Heart left ventricle (tissue), 16 donors: ENCODE measurements around the gene AKAP5. TPM values are rescaled to one million over a fixed set of nuclear protein-coding genes. Genes with fewer than 3 reads are reported as not detected.

ENCODE experiments used
- ATAC-seq, 4 donors: fragments of 200-7000 bp; cut with Tn5 transposase; one replicate each; pipeline ENCODE4 v1.9.1; 2020 to 2022; ENCODE audit warnings: moderate library complexity in 4 of 4, mild to moderate bottlenecking in 3 of 4, moderate number of reproducible peaks in 1 of 4
- DNase-seq, 5 donors: peaks; one replicate each; pipeline ENCODE4 v3.0.0-alpha.2; 2020
- H3K27ac ChIP-seq, 12 donors: fragments of 200-600 bp; sonication (generic) in 4 of 12; one replicate each; pipeline versions ENCODE4 v1.5.0 to v1.8.0; 2016 to 2022; ENCODE audit warnings: mild to moderate bottlenecking in 2 of 12
- H3K27me3 ChIP-seq, 9 donors: fragments of 200-600 bp; sonication (generic) in 2 of 9; one replicate each; pipeline versions ENCODE4 v1.5.1 to v1.8.0; 2016 to 2022; ENCODE audit warnings: mild to moderate bottlenecking in 3 of 9
- H3K36me3 ChIP-seq, 9 donors: fragments of 200-600 bp; sonication (generic) in 2 of 9; one replicate each; pipeline versions ENCODE4 v1.5.0 to v1.8.0; 2018 to 2022; ENCODE audit warnings: mild to moderate bottlenecking in 2 of 9
- H3K4me1 ChIP-seq, 12 donors: fragments of 200-600 bp; sonication (generic) in 4 of 12; one replicate each; pipeline versions ENCODE4 v1.5.0 to v1.8.0; 2016 to 2022; ENCODE audit warnings: mild to moderate bottlenecking in 3 of 12
- H3K4me3 ChIP-seq, 12 donors: fragments of 200-600 bp; sonication (generic) in 4 of 12; one replicate each; pipeline versions ENCODE4 v1.5.0 to v1.8.0; 2017 to 2022; ENCODE audit warnings: mild to moderate bottlenecking in 9 of 12, moderate library complexity in 4 of 12
- H3K9me3 ChIP-seq, 12 donors: fragments of 200-600 bp; sonication (generic) in 4 of 12; one replicate each; pipeline versions ENCODE4 v1.5.0 to v1.8.0; 2016 to 2022; ENCODE audit warnings: mild to moderate bottlenecking in 1 of 12
- CTCF ChIP-seq, 12 donors: fragments of 200-600 bp; sonication (generic) in 4 of 12; IDR thresholded peaks; one replicate each; pipeline versions ENCODE4 v1.5.0 to v1.8.0; 2018 to 2022; ENCODE audit warnings: antibody characterized with exemption in 12 of 12, mild to moderate bottlenecking in 5 of 12
- POLR2A ChIP-seq, 2 donors: fragments of 450-650 bp; IDR thresholded peaks; one replicate each; pipeline ENCODE4 v1.6.1; 2017; ENCODE audit warnings: antibody characterized with exemption in 2 of 2, mild to moderate bottlenecking in 2 of 2, moderate library complexity in 2 of 2
- WGBS, 4 donors: extraction: QIAGEN DNeasy Blood & Tissue Kit in 2 of 4; methylation state at CpG; one replicate each; pipeline versions ENCODE4 v1.1.5 to v1.1.7; 2013 to 2018; 5-methylcytosine and 5-hydroxymethylcytosine counted together
- intact Hi-C, 10 donors: fragments of 100-400 bp; cut with DNase I; formaldehyde crosslinking; loops; one replicate each; pipeline versions ENCODE4 v1.11.1 to v1.14.2; 2022
- polyA plus RNA-seq, 2 donors: library from polyadenylated mRNA; stranded (reverse); fragments of 200-250 nt; gene quantifications; one replicate each; pipeline ENCODE4 v1.2.3, GENCODE V29; 2013
- total RNA-seq, 9 donors: library from RNA; depleted of rRNA in 2 of 9; stranded (reverse); fragments of >200 nt in 2 of 9; fragmentation: NEBNext Ultra II Directional in 3 of 9; extraction: Animal tissue kit (Norgen Biotek cat#: 25700) in 3 of 9; gene quantifications; one replicate each; pipeline versions ENCODE4 v1.1.0 to v1.2.4, GENCODE V29; 2016 to 2023
- donor health status: ischemic (EF 13 %, LVEDD 7.1; RV severe dilation, severe dysfunction).
- donor health status: healthy with polysubstance abuse.
- donor health status: DM: no; HTN: yes; CAD: no.
- donor health status: DM: no; HTN: no; CAD: no.
- donor health status: ischemic (EF 25% LVEDD 6.9; RV normal size, moderate dysfunction).
- donor health status: ischemic (EF 25% LVEDD 5.7; RV mildly dilated, moderate dysfunction).
- donor health status: healthy.
- donor health status: DM: yes; HTN: yes; CAD: no.
- donor health status: ischemic (EF 35%, LVEDD 5.7; RV mildly dilated, moderate dysfunction).
- donor health status: nonischemic (EF 11% LVEDD 7.7; RV severe dilation, severe dysfunction).
- donor health status: DM: yes; HTN: yes; CAD: no.
- donor health status: PGD.
- donor health status: ischemic (EF 29% LVEDD 5.4; RV normal size, mild dysfunction).
- donor health status: nonischemic (EF 23%, LVEDD 6.1; RV moderate dilation, normal function).

Gene AKAP5
- total and polyA plus RNA-seq, 11 donors, result 0.08 to 0.61 (median 0.16) TPM; not detected in 1

- H3K9me3 ChIP-seq, result no peaks in the 10 kb centered on the region
- 21 to 33% (median 24%) methylated on average over 3 of the region's 3 CpGs for WGBS, 4 donors
- intact Hi-C loops, result loop anchor here in 1 of 10 donors (10.0 kb wide), 1 partner anchor 162 kb away; no protein-coding TSS in a partner anchor
- H3K36me3 ChIP-seq, result no peaks in the 10 kb centered on the region
- no peaks in the 10 kb centered on the region for H3K27me3 ChIP-seq
- peak overlapping the region in 10 of 12 donors; percentile 13 to 100 (median 98) for H3K27ac ChIP-seq
- no peak for TF ChIP-seq CTCF (IDR thresholded peaks at IDR 0.05)
- no peak for TF ChIP-seq POLR2A (IDR thresholded peaks at IDR 0.05)
- H3K4me1 ChIP-seq, result peaks cover 3 to 73% (median 61%) of the 10 kb centered on the region in 12 donors
- peak overlapping the region in 7 of 12 donors; percentile 80 to 97 (median 90) for H3K4me3 ChIP-seq
- no peak for ATAC-seq
- no peak for DNase-seq
Observed at GRCh38 chr14:64506721-64507120, 41.4 kb downstream of the AKAP5 start.

GRCh38 chr14:64507376-64508156, 42.3 kb downstream of the AKAP5 start:
- Histone ChIP-seq H3K27ac (peak overlapping the region in 3 of 12 donors; percentile 45 to 100 (median 98)), H3K36me3 (no peaks in the 10 kb centered on the region), H3K4me3 (peak overlapping the region in 2 of 12 donors; percentile 80 to 97), H3K9me3 (no peaks in the 10 kb centered on the region), H3K27me3 (no peaks in the 10 kb centered on the region), H3K4me1 (peaks cover 2 to 72% (median 57%) of the 10 kb centered on the region in 12 donors)
- intact Hi-C loops, result loop anchor here in 1 of 10 donors (10.0 kb wide), 1 partner anchor 163 kb away; no protein-coding TSS in a partner anchor
- 68 to 73% (median 71%) methylated on average over 4 of the region's 4 CpGs for WGBS, 4 donors
- no peak for DNase-seq
- no peak for ATAC-seq
- TF ChIP-seq CTCF (IDR thresholded peaks at IDR 0.05), result no peak
- no peak for TF ChIP-seq POLR2A (IDR thresholded peaks at IDR 0.05)

- no peaks in the 10 kb centered on the region for H3K27me3 ChIP-seq
- peaks cover 3 to 74% (median 58%) of the 10 kb centered on the region in 12 donors for H3K4me1 ChIP-seq
- no peak overlapping the region for H3K4me3 ChIP-seq
- intact Hi-C loops, result loop anchor here in 1 of 10 donors (10.0 kb wide), 1 partner anchor 163 kb away; no protein-coding TSS in a partner anchor
- no peak for DNase-seq
- H3K9me3 ChIP-seq, result no peaks in the 10 kb centered on the region
- WGBS, 4 donors, result 27 to 42% (median 31%) methylated on average over 1 of the region's 1 CpG
- no peak for ATAC-seq
- TF ChIP-seq POLR2A (IDR thresholded peaks at IDR 0.05), result no peak
- no peak for TF ChIP-seq CTCF (IDR thresholded peaks at IDR 0.05)
- no peaks in the 10 kb centered on the region for H3K36me3 ChIP-seq
- peak overlapping the region in 1 of 12 donors; percentile 100 for H3K27ac ChIP-seq
Observed at GRCh38 chr14:64508215-64508776, 43.0 kb downstream of the AKAP5 start.

DNA sequence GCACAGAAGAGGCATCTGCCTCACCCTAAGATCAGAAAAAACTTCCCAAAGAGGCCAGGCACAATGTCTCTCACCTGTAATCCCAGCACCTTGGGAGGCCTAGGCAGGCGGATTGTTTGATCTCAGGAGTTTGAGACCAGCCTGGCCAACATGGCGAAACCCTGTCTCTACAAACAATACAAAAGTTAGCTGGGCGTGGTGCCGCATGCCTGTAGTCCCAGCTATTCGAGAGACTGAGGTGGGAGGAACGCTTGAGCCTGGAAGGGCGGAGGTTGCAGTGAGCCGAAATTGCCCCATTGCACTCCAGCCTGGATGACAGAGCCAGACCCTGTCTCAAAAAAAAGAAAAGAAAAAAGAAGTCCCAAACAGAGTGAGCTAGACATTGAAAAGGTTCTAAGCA, 43.7 kb downstream of the AKAP5 start:
- DNase-seq (no peak), ATAC-seq (no peak)
- Histone ChIP-seq H3K9me3 (no peaks in the 10 kb centered on the region), H3K36me3 (no peaks in the 10 kb centered on the region), H3K4me1 (peaks cover 3 to 75% (median 58%) of the 10 kb centered on the region in 12 donors), H3K27me3 (no peaks in the 10 kb centered on the region), H3K4me3 (no peak overlapping the region), H3K27ac (peak overlapping the region in 1 of 12 donors; percentile 33)
- no peak for TF ChIP-seq POLR2A (IDR thresholded peaks at IDR 0.05)
- no peak for TF ChIP-seq CTCF (IDR thresholded peaks at IDR 0.05)
- 87 to 91% (median 88%) methylated on average over 8 of the region's 8 CpGs for WGBS, 4 donors
- intact Hi-C loops, result loop anchor here in 1 of 10 donors (10.0 kb wide), 1 partner anchor 164 kb away; no protein-coding TSS in a partner anchor
